SHP77 (cell line): ENCODE results near the gene PLPPR1.

Experiments
- DNase-seq, 2 experiments: peaks; one replicate each; lab custom pipeline; 2025; lab: John Stamatoyannopoulos, UW

The PLPPR1 gene

GRCh38 chr9:101342595-101342994, 314.1 kb downstream of the PLPPR1 start:
- no peak for DNase-seq

- DNase-seq = no peak
Measured at GRCh38 chr9:101350285-101350684, 321.8 kb downstream of the PLPPR1 start.

GRCh38 chr9:101352892-101353463, 324.5 kb downstream of the PLPPR1 start:
- DNase-seq = no peak

- no peak for DNase-seq
Measured at GRCh38 chr9:101353683-101354082, 325.2 kb downstream of the PLPPR1 start.

GRCh38 chr9:101354143-101354764, 325.7 kb downstream of the PLPPR1 start:
- no peak for DNase-seq

- no peak for DNase-seq
Measured at GRCh38 chr9:101354765-101355708, 326.5 kb downstream of the PLPPR1 start.

- DNase-seq = no peak
Measured at GRCh38 chr9:101356619-101357018, 328.1 kb downstream of the PLPPR1 start.

- DNase-seq = no peak
Measured at GRCh38 chr9:101359679-101360078, 331.2 kb downstream of the PLPPR1 start.

GRCh38 chr9:101360647-101361046, 332.1 kb downstream of the PLPPR1 start:
- no peak for DNase-seq

- DNase-seq = no peak
Measured at GRCh38 chr9:101362450-101362849, 333.9 kb downstream of the PLPPR1 start.

GRCh38 chr9:101365181-101365580, 336.7 kb downstream of the PLPPR1 start:
- no peak for DNase-seq

- DNase-seq = no peak
Measured at GRCh38 chr9:101366038-101366756, 337.7 kb downstream of the PLPPR1 start.

- no peak for DNase-seq
Measured at GRCh38 chr9:101367323-101367722, 338.8 kb downstream of the PLPPR1 start.

- no peak for DNase-seq
Measured at GRCh38 chr9:101369286-101369685, 340.8 kb downstream of the PLPPR1 start.

GRCh38 chr9:101369884-101370531, 341.5 kb downstream of the PLPPR1 start:
- DNase-seq = no peak

GRCh38 chr9:101371813-101372212, 343.3 kb downstream of the PLPPR1 start:
- no peak for DNase-seq

GRCh38 chr9:101372327-101373118, 344.0 kb downstream of the PLPPR1 start:
- DNase-seq = no peak
